AG09309 (cell line): ENCODE data around the gene DPEP3.

Experiments used
- DNase-seq: peaks from one replicate; pipeline ENCODE4 v3.0.0-alpha.2; 2010; ENCODE audit warnings: low read depth
- H3K4me3 ChIP-seq: 2 replicates; pipeline ENCODE4 v1.5.1; 2011; ENCODE audit warnings: mild to moderate bottlenecking, low read depth, low read length, moderate library complexity; ENCODE audit not compliant: control insufficient read depth
- CTCF ChIP-seq: IDR thresholded peaks from 2 replicates; pipeline ENCODE4 v1.5.1; 2011; ENCODE audit warnings: mild to moderate bottlenecking, low read depth, low read length, inconsistent platforms; ENCODE audit not compliant: insufficient read depth, control insufficient read depth; ENCODE audit errors: missing control alignments

DPEP3 gene

GRCh38 chr16:67928561-67929364 is 51.5 kb downstream of the DPEP3 start:
- H3K4me3 ChIP-seq, result no peak overlapping the region
- TF ChIP-seq CTCF, result peak; percentile 95

DNA sequence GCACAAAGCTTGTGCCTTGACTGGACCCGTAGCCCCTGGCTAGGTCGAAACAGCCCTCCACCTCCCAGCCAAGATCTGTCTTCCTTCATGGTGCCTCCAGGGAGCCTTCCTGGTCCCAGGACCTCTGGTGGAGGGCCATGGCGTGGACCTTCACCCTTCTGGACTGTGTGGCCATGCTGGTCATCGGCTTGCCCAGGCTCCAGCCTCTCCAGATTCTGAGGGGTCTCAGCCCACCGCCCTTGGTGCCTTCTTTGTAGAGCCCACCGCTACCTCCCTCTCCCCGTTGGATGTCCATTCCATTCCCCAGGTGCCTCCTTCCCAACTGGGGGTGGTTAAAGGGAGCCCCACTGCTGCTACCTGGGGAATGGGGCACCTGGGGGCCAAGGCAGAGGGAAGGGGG is 52.2 kb downstream of the DPEP3 start:
- no peak for DNase-seq
- H3K4me3 ChIP-seq, result no peak overlapping the region
- no peak for TF ChIP-seq CTCF

More at GRCh38 chr16:67928561-67929364, 51.5 kb downstream of the DPEP3 start:
- DNase-seq, result no peak

- TF ChIP-seq CTCF, result no peak
- no peak overlapping the region for H3K4me3 ChIP-seq
- DNase-seq, result no peak
These were observed 53.0 kb downstream of the DPEP3 start for GRCh38 chr16:67927131-67927941.

DNA sequence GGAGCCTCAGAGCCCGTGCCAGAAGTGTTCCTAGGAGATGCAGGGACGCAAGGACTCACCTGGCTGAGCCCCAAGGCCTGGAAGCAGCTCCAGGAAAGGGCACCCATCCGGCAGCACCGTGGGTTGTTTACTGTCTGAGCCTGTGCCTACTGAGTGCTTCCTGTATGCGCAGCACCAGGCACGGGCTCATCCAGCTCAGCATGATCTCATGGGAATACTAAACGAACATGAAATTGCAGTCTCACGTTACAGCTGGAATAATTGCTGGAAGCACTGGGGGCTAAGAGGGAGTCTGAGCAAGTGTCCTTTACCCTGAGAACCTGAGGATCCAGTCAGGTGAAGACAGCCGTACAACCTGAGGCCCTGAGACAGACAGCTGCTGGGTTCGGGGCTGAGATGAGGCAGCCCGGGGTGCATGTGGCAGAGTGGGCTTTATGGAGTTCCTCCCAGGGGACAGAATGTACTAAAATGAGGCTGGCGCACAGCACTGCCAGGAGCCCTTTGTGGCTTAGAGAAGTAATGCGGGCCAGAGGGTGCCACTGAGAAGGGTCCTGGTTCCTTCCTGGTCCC is 54.0 kb downstream of the DPEP3 start:
- DNase-seq, result no peak
- TF ChIP-seq CTCF, result no peak
- no peak overlapping the region for H3K4me3 ChIP-seq
